Loucy (cell line): Measurements from ENCODE around the gene CGB8.
"Not testable (repeated sequence)": the region's sequence is repeated elsewhere in the genome, so short reads cannot be mapped to it uniquely, and the experiment has no call there.

Experiments
- H2AFZ ChIP-seq: fragments of 200-600 bp; sonication (generic); 2 replicates; pipeline ENCODE4 v1.6.0; 2016; ENCODE audit warnings: antibody characterized with exemption, mild to moderate bottlenecking, low read length, moderate library complexity
- H3F3A ChIP-seq: fragments of 200-600 bp; 2 replicates; pipeline ENCODE4 v1.6.0; 2016; ENCODE audit warnings: antibody characterized with exemption, low read depth, mild to moderate bottlenecking
- H3K27me3 ChIP-seq: fragments of 200-600 bp; sonication (generic); 2 replicates; pipeline ENCODE4 v1.6.1; 2014; ENCODE audit warnings: low read length, mild to moderate bottlenecking; ENCODE audit not compliant: insufficient read depth, poor library complexity, severe bottlenecking
- H3K36me3 ChIP-seq: fragments of 200-600 bp; sonication (generic); 2 replicates; pipeline ENCODE4 v1.6.1; 2016; ENCODE audit warnings: low read length; ENCODE audit not compliant: insufficient read depth
- H3K4me1 ChIP-seq: fragments of 200-600 bp; sonication (generic); 2 replicates; pipeline ENCODE4 v1.5.1; 2014; ENCODE audit warnings: low read length, mild to moderate bottlenecking; ENCODE audit not compliant: insufficient read depth, poor library complexity, severe bottlenecking
- H3K4me2 ChIP-seq: fragments of 200-600 bp; sonication (generic); 2 replicates; pipeline ENCODE4 v1.6.0; 2014; ENCODE audit warnings: antibody characterized with exemption, low read length, low read depth, mild to moderate bottlenecking; ENCODE audit not compliant: poor library complexity, severe bottlenecking
- H3K4me3 ChIP-seq: fragments of 200-600 bp; sonication (generic); 2 replicates; pipeline ENCODE4 v1.5.1; 2014; ENCODE audit warnings: low read length, mild to moderate bottlenecking, mixed read lengths; ENCODE audit not compliant: poor library complexity, severe bottlenecking
- H3K79me2 ChIP-seq: fragments of 200-600 bp; sonication (generic); 2 replicates; pipeline ENCODE4 v1.6.1; 2014; ENCODE audit warnings: low read length; ENCODE audit not compliant: insufficient read depth
- H3K9ac ChIP-seq: fragments of 200-600 bp; sonication (generic); 2 replicates; pipeline ENCODE4 v1.6.0; 2014; ENCODE audit warnings: mild to moderate bottlenecking, low read depth, low read length, moderate library complexity; ENCODE audit not compliant: poor library complexity, severe bottlenecking
- H3K9me2 ChIP-seq: fragments of 200-600 bp; sonication (generic); replicated peaks from 2 replicates; pipeline ENCODE4 v1.6.1; 2016; ENCODE audit warnings: low read depth, low read length, mixed read lengths
- H3K9me3 ChIP-seq: fragments of 200-600 bp; sonication (generic); 2 replicates; pipeline ENCODE4 v1.6.1; 2014; ENCODE audit warnings: mild to moderate bottlenecking, antibody characterized with exemption, low read length, low read depth; ENCODE audit not compliant: insufficient read depth
- H4K20me1 ChIP-seq: fragments of 200-600 bp; sonication (generic); 2 replicates; pipeline ENCODE4 v1.6.0; 2014; ENCODE audit warnings: antibody characterized with exemption, low read length, mild to moderate bottlenecking; ENCODE audit not compliant: insufficient read depth, poor library complexity, severe bottlenecking
- CTCF ChIP-seq: fragments of 200-600 bp; sonication (generic); conservative IDR thresholded peaks from 2 replicates; pipeline ENCODE4 v1.5.1; 2014; ENCODE audit warnings: mild to moderate bottlenecking, antibody characterized with exemption, low read length

The CGB8 gene

GRCh38 chr19:49036815-49037214 lies 12.1 kb downstream of the CGB8 start, which contains the start of gene CGB1:
CGB1 (minus strand) TSS chr19:49036895; CDS start chr19:49036711, 184 bp downstream.
- H3F3A ChIP-seq, H3K27me3 ChIP-seq, H3K4me3 ChIP-seq, H3K9me2 ChIP-seq, H4K20me1 ChIP-seq, H3K4me2 ChIP-seq, H3K9ac ChIP-seq, H3K9me3 ChIP-seq, H3K4me1 ChIP-seq, H3K79me2 ChIP-seq, H2AFZ ChIP-seq, H3K36me3 ChIP-seq: not testable (repeated sequence)
- TF ChIP-seq CTCF: peak; percentile 70

- H3K27me3 ChIP-seq, H3K9ac ChIP-seq, H3K4me3 ChIP-seq, H3K9me3 ChIP-seq, H3K79me2 ChIP-seq, H2AFZ ChIP-seq, H4K20me1 ChIP-seq, H3K4me1 ChIP-seq, H3F3A ChIP-seq, H3K36me3 ChIP-seq, H3K4me2 ChIP-seq, H3K9me2 ChIP-seq: not testable (repeated sequence)
- TF ChIP-seq CTCF: peak; percentile 56
Measured at GRCh38 chr19:49031642-49032301, 17.1 kb downstream of the CGB8 start, which contains the start of gene CGB2. CGB2 (plus strand) TSS chr19:49031890; CDS start chr19:49032096, 206 bp downstream.

GRCh38 chr19:49030323-49030722 lies 18.6 kb downstream of the CGB8 start:
- H4K20me1 ChIP-seq, H3K4me2 ChIP-seq, H3K27me3 ChIP-seq, H3K9ac ChIP-seq, H3K9me2 ChIP-seq, H3K36me3 ChIP-seq, H3F3A ChIP-seq, H3K9me3 ChIP-seq, H2AFZ ChIP-seq, H3K79me2 ChIP-seq, H3K4me3 ChIP-seq, H3K4me1 ChIP-seq: not testable (repeated sequence)

GRCh38 chr19:49029749-49030148 lies 19.2 kb downstream of the CGB8 start:
- not testable (repeated sequence) for H3K4me3 ChIP-seq, H3K9me3 ChIP-seq, H3K9me2 ChIP-seq, H4K20me1 ChIP-seq, H3K4me2 ChIP-seq, H3K36me3 ChIP-seq, H3K9ac ChIP-seq, H3K27me3 ChIP-seq, H2AFZ ChIP-seq, H3K4me1 ChIP-seq, H3F3A ChIP-seq, H3K79me2 ChIP-seq

- not testable (repeated sequence) for H3K4me1 ChIP-seq, H3K4me2 ChIP-seq, H3K9me3 ChIP-seq, H2AFZ ChIP-seq, H3K36me3 ChIP-seq, H4K20me1 ChIP-seq, H3K27me3 ChIP-seq, H3K9me2 ChIP-seq, H3F3A ChIP-seq, H3K9ac ChIP-seq, H3K4me3 ChIP-seq, H3K79me2 ChIP-seq
Measured at GRCh38 chr19:49028686-49029085, 20.2 kb downstream of the CGB8 start.

GRCh38 chr19:49025599-49025998 lies 23.3 kb downstream of the CGB8 start:
- H3K4me1 ChIP-seq, H2AFZ ChIP-seq, H3F3A ChIP-seq, H3K9me2 ChIP-seq, H3K4me3 ChIP-seq, H3K36me3 ChIP-seq, H3K4me2 ChIP-seq, H3K79me2 ChIP-seq, H3K9ac ChIP-seq, H3K9me3 ChIP-seq, H4K20me1 ChIP-seq, H3K27me3 ChIP-seq: not testable (repeated sequence)
